Astrocyte (in vitro differentiated cells and primary cell): ENCODE measurements around the gene EFS. TPM values are rescaled to one million over a fixed set of nuclear protein-coding genes. Genes with fewer than 3 reads are reported as not detected.

Experiments used
- DNase-seq: peaks from one replicate; pipeline ENCODE4 v3.0.0-alpha.2; 2010; ENCODE audit warnings: low read depth
- FAIRE-seq: peaks from 2 replicates; lab custom pipeline; 2011; peaks lifted over from hg19 to GRCh38; lab: Jason Lieb, UNC
- H2AFZ ChIP-seq: 2 replicates; pipeline ENCODE4 v1.6.0; 2012; ENCODE audit warnings: low read depth, low read length, inconsistent platforms
- H3K27ac ChIP-seq: 2 replicates; pipeline ENCODE4 v1.5.1; 2011; ENCODE audit warnings: low read depth, low read length, inconsistent platforms
- H3K27me3 ChIP-seq: 2 replicates; pipeline ENCODE4 v1.6.0; 2011; ENCODE audit warnings: low read length, inconsistent platforms; ENCODE audit not compliant: insufficient read depth
- H3K36me3 ChIP-seq: 2 replicates; pipeline ENCODE4 v1.5.1; 2011; ENCODE audit warnings: low read length, inconsistent platforms; ENCODE audit not compliant: insufficient read depth
- H3K4me1 ChIP-seq: 2 replicates; pipeline ENCODE4 v1.5.1; 2011; ENCODE audit warnings: low read length, inconsistent platforms; ENCODE audit not compliant: insufficient read depth
- H3K4me2 ChIP-seq: 2 replicates; pipeline ENCODE4 v1.6.0; 2012; ENCODE audit warnings: low read length, inconsistent platforms
- H3K4me3 ChIP-seq: 2 replicates; pipeline ENCODE4 v1.5.1; 2011; ENCODE audit warnings: low read depth, mild to moderate bottlenecking, low read length, inconsistent platforms; ENCODE audit not compliant: insufficient read depth
- H3K79me2 ChIP-seq: 2 replicates; pipeline ENCODE4 v1.6.0; 2012; ENCODE audit warnings: mild to moderate bottlenecking, low read length, inconsistent platforms; ENCODE audit not compliant: insufficient read depth
- H3K9ac ChIP-seq: 2 replicates; pipeline ENCODE4 v1.6.0; 2012; ENCODE audit warnings: mild to moderate bottlenecking, low read length, inconsistent platforms
- H3K9me3 ChIP-seq: 2 replicates; pipeline ENCODE4 v1.5.1; 2012; ENCODE audit warnings: low read depth, mild to moderate bottlenecking, low read length, inconsistent platforms; ENCODE audit not compliant: insufficient read depth
- H4K20me1 ChIP-seq: 2 replicates; pipeline ENCODE4 v1.6.0; 2012; ENCODE audit warnings: low read length, inconsistent platforms; ENCODE audit not compliant: insufficient read depth
- H3K27ac Mint-ChIP-seq: one replicate; pipeline ENCODE4 v1.8.0; 2021; ENCODE audit warnings: mild to moderate bottlenecking, mixed read lengths; ENCODE audit not compliant: unreplicated experiment
- H3K27me3 Mint-ChIP-seq: one replicate; pipeline ENCODE4 v1.8.0; 2021; ENCODE audit warnings: low read depth, mixed read lengths; ENCODE audit not compliant: unreplicated experiment
- H3K36me3 Mint-ChIP-seq: one replicate; pipeline ENCODE4 v1.8.0; 2021; ENCODE audit warnings: low read depth, mixed read lengths; ENCODE audit not compliant: unreplicated experiment
- H3K4me1 Mint-ChIP-seq: one replicate; pipeline ENCODE4 v1.8.0; 2021; ENCODE audit warnings: low read depth, mixed read lengths; ENCODE audit not compliant: unreplicated experiment
- H3K4me3 Mint-ChIP-seq: one replicate; pipeline ENCODE4 v1.8.0; 2021; ENCODE audit warnings: mild to moderate bottlenecking, moderate library complexity, mixed read lengths; ENCODE audit not compliant: unreplicated experiment
- H3K9me3 Mint-ChIP-seq: one replicate; pipeline ENCODE4 v1.8.0; 2021; ENCODE audit warnings: mild to moderate bottlenecking, mixed read lengths; ENCODE audit not compliant: unreplicated experiment
- EZH2 ChIP-seq: IDR thresholded peaks from 2 replicates; pipeline ENCODE4 v1.6.1; 2012; ENCODE audit warnings: mild to moderate bottlenecking, low read length, inconsistent platforms; ENCODE audit not compliant: insufficient read depth
- total RNA-seq: library from RNA; stranded (reverse); gene quantifications from 2 replicates; pipeline ENCODE4 v1.2.1, GENCODE V29; 2021
- TF ChIP-seq, protein P1 (sequence below): IDR thresholded peaks from 2 replicates; pipeline ENCODE4 v1.5.1; 2011; ENCODE audit warnings: low read depth, mild to moderate bottlenecking, inconsistent platforms, low read length, moderate library complexity; ENCODE audit not compliant: insufficient read depth

The EFS gene
- total RNA-seq, 1 donor from 2014 or later, result 6.5 TPM

DNA sequence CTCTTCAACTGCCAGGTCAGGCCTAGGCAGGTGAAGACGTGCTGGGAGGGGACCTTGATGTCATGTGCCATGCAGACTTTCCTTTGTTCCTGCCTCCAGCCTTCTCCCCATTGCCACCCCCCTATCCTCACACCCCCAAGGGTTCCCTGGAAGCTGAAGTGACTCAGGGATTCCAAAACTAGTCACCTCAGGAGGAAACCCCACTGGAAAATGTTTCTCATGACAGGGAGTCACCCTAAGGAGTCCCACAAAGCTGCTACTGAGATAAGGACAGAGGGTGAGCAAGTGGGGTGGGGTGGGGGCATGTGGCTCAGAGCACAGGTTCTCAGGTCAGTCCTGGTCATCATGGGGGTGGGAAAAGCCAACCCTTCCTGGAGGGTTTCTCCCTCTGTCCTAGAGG lies 5.2 kb upstream of the EFS start:
- H3K79me2 ChIP-seq, result no peaks in the 10 kb centered on the region
- no peak overlapping the region for H2AFZ ChIP-seq
- H3K9me3 ChIP-seq, result no peaks in the 10 kb centered on the region
- H3K4me1 ChIP-seq, result peaks cover 4% of the 10 kb centered on the region
- Mint-ChIP-seq H3K27me3 (peaks cover 54% of the 10 kb centered on the region), H3K4me1 (no peaks in the 10 kb centered on the region), H3K36me3 (no peaks in the 10 kb centered on the region), H3K9me3 (no peaks in the 10 kb centered on the region), H3K4me3 (no peak overlapping the region), H3K27ac (no peak overlapping the region)
- FAIRE-seq, result no peak
- H3K27ac ChIP-seq, result no peak overlapping the region
- no peaks in the 10 kb centered on the region for H4K20me1 ChIP-seq
- H3K4me3 ChIP-seq, result no peak overlapping the region
- DNase-seq, result no peak
- H3K4me2 ChIP-seq, result no peak overlapping the region
- no peak for TF ChIP-seq EZH2
- TF ChIP-seq, protein P1, sequence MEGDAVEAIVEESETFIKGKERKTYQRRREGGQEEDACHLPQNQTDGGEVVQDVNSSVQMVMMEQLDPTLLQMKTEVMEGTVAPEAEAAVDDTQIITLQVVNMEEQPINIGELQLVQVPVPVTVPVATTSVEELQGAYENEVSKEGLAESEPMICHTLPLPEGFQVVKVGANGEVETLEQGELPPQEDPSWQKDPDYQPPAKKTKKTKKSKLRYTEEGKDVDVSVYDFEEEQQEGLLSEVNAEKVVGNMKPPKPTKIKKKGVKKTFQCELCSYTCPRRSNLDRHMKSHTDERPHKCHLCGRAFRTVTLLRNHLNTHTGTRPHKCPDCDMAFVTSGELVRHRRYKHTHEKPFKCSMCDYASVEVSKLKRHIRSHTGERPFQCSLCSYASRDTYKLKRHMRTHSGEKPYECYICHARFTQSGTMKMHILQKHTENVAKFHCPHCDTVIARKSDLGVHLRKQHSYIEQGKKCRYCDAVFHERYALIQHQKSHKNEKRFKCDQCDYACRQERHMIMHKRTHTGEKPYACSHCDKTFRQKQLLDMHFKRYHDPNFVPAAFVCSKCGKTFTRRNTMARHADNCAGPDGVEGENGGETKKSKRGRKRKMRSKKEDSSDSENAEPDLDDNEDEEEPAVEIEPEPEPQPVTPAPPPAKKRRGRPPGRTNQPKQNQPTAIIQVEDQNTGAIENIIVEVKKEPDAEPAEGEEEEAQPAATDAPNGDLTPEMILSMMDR, result no peak
- no peak overlapping the region for H3K9ac ChIP-seq
- no peaks in the 10 kb centered on the region for H3K36me3 ChIP-seq
- H3K27me3 ChIP-seq, result no peaks in the 10 kb centered on the region

DNA sequence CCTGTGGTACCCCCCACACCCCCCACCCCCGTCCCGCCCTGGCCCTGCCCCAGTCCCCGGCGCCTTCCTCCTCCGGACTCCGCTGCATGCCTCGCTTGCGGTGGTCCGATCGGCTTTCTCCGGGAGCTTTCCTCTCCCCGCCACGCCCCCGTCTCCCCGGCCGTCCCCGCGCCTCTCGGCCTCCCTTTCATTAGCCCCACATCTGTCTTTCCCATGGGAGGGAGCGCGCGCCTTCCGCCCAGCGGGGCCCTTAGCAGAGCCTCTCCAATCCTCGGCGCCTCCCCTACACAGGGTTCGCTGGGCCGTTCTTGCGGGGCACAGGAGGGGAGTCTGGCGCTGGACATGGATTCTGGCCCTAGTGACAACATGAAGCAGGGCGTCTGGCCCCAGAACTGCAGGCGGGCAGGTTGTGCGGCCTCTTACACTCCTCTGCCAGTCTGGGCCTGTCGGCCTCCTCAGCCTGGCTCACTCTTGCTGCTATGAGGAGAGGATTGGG lies 1.5 kb upstream of the EFS start:
- Histone ChIP-seq H3K4me1 (peaks cover 14% of the 10 kb centered on the region), H3K4me2 (peak overlapping the region; percentile 87), H2AFZ (peak overlapping the region; percentile 73), H3K9me3 (no peaks in the 10 kb centered on the region), H3K36me3 (no peaks in the 10 kb centered on the region), H3K4me3 (no peak overlapping the region), H3K27me3 (no peaks in the 10 kb centered on the region), H3K79me2 (peaks cover 15% of the 10 kb centered on the region), H3K9ac (peak overlapping the region; percentile 59), H4K20me1 (no peaks in the 10 kb centered on the region), H3K27ac (no peak overlapping the region)
- FAIRE-seq (no peak), DNase-seq (peak; percentile 59)
- TF ChIP-seq, protein P1, result no peak
- peak; percentile 13 for TF ChIP-seq EZH2
- H3K27me3 Mint-ChIP-seq, result peaks cover 43% of the 10 kb centered on the region
- no peaks in the 10 kb centered on the region for H3K4me1 Mint-ChIP-seq
- H3K4me3 Mint-ChIP-seq, result peak overlapping the region; percentile 20
- no peaks in the 10 kb centered on the region for H3K36me3 Mint-ChIP-seq
- no peaks in the 10 kb centered on the region for H3K9me3 Mint-ChIP-seq
- H3K27ac Mint-ChIP-seq, result peak overlapping the region; percentile 58

DNA sequence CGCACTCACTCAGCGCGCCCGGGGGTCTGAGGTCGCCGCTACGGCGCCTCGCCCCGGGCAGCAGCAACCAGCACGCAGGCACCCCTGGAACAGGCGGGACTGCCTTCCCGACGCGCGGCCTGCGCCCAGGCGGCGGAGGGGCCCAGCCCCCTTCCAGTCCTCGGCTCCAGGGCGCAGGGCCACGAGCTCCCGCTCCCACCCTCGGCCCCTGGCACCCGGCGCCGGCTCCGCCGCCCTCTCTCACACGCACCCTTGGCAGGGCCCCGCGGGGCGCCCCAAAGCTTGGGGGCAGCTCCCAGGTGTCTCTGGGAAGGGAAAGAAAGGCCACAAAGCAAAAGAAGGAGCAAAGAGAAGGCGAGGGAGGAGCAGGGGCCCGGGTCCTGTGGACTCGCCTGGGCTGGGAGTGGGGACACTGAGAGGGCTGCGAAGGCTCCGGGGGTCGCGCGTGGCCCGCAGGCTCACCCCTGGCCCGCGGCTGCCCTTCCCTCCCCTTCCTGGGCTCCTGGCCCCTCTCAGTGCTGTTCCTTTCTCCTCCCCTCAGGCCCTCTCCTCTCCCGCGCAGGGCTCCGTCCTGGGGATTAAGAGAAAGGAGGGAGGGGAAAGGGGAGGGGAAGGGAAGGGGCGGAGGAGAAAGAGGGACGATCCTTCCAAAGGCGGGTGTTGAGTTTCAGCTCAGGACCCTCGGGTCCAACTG lies 907 bp upstream of the EFS start:
- TF ChIP-seq EZH2, result peak; percentile 15
- TF ChIP-seq, protein P1, result no peak
- Mint-ChIP-seq H3K36me3 (no peaks in the 10 kb centered on the region), H3K27ac (no peak overlapping the region), H3K9me3 (no peaks in the 10 kb centered on the region), H3K27me3 (peaks cover 39% of the 10 kb centered on the region), H3K4me1 (no peaks in the 10 kb centered on the region), H3K4me3 (no peak overlapping the region)
- peaks cover 15% of the 10 kb centered on the region for H3K79me2 ChIP-seq
- peaks cover 4% of the 10 kb centered on the region for H4K20me1 ChIP-seq
- peak overlapping the region; percentile 87 for H3K4me2 ChIP-seq
- DNase-seq (peak; percentile 68), FAIRE-seq (no peak)
- H3K36me3 ChIP-seq, result no peaks in the 10 kb centered on the region
- no peak overlapping the region for H3K27ac ChIP-seq
- peak overlapping the region; percentile 81 for H3K9ac ChIP-seq
- peak overlapping the region; percentile 88 for H2AFZ ChIP-seq
- H3K27me3 ChIP-seq, result no peaks in the 10 kb centered on the region
- peak overlapping the region; percentile 58 for H3K4me3 ChIP-seq
- H3K9me3 ChIP-seq, result no peaks in the 10 kb centered on the region
- H3K4me1 ChIP-seq, result peaks cover 14% of the 10 kb centered on the region
